Testis (tissue), 3 donors: ENCODE measurements around the gene SIGLEC10. TPM values are rescaled to one million over a fixed set of nuclear protein-coding genes. Genes with fewer than 3 reads are reported as not detected.

Experiments used
- DNase-seq: peaks from one replicate; pipeline ENCODE4 v3.0.0-alpha.2; 2019
- H3K27ac ChIP-seq, 2 donors: fragments of 200-600 bp; sonication (generic); one replicate each; pipeline ENCODE4 v1.5.1; 2019
- H3K27me3 ChIP-seq: fragments of 200-600 bp; sonication (generic); one replicate; pipeline ENCODE4 v1.5.1; 2019
- H3K36me3 ChIP-seq: fragments of 200-600 bp; sonication (generic); one replicate; pipeline ENCODE4 v1.5.1; 2017; ENCODE audit warnings: low read depth; ENCODE audit errors: missing control alignments
- H3K4me1 ChIP-seq: fragments of 200-600 bp; sonication (generic); one replicate; pipeline ENCODE4 v1.5.1; 2019
- H3K4me3 ChIP-seq, 2 donors: fragments of 200-600 bp; sonication (generic); one replicate each; pipeline ENCODE4 v1.5.1; 2017 to 2019
- H3K9me3 ChIP-seq: fragments of 200-600 bp; sonication (generic); one replicate; pipeline ENCODE4 v1.5.1; 2017
- CTCF ChIP-seq, 3 experiments: fragments of 450-650 bp in 2 of 3; fragments of 200-600 bp in 1 of 3; sonication (generic) in 1 of 3; IDR thresholded peaks; one replicate each; pipeline ENCODE4 v1.5.1; 2016 to 2019; ENCODE audit warnings: antibody characterized with exemption in 3 of 3, mild to moderate bottlenecking in 2 of 3, moderate library complexity in 1 of 3
- POLR2A ChIP-seq: fragments of 450-650 bp; IDR thresholded peaks from one replicate; pipeline ENCODE4 v1.6.1; 2017; ENCODE audit warnings: antibody characterized with exemption, mild to moderate bottlenecking, moderate library complexity
- WGBS, 2 donors: methylation state at CpG; one replicate each; pipeline ENCODE4 v1.1.5; 2018; 5-methylcytosine and 5-hydroxymethylcytosine counted together
- intact Hi-C: fragments of 100-400 bp; cut with DNase I; formaldehyde crosslinking; loops from one replicate; pipeline ENCODE4 v1.15.1; 2023; ENCODE audit warnings: low total_unique reads
- polyA plus RNA-seq: library from polyadenylated mRNA; stranded (reverse); fragments of 350-450 nt; fragmentation: Illumina TruSeq; extraction: RNeasy Lipid Tissue Mini Kit (QIAGEN cat#74804); gene quantifications from one replicate; pipeline ENCODE4 v1.2.3, GENCODE V29; 2014; ENCODE audit warnings: low read depth, low replicate concordance; ENCODE audit not compliant: insufficient read depth
- total RNA-seq, 2 donors: library from RNA; depleted of rRNA; stranded (reverse); fragments of >200 nt; gene quantifications; one replicate each; pipeline ENCODE4 v1.2.3, GENCODE V29; 2016

SIGLEC10 gene
- total and polyA plus RNA-seq, 3 donors from 2014 or later, result 0.87 to 2.3 (median 2.2) TPM

DNA sequence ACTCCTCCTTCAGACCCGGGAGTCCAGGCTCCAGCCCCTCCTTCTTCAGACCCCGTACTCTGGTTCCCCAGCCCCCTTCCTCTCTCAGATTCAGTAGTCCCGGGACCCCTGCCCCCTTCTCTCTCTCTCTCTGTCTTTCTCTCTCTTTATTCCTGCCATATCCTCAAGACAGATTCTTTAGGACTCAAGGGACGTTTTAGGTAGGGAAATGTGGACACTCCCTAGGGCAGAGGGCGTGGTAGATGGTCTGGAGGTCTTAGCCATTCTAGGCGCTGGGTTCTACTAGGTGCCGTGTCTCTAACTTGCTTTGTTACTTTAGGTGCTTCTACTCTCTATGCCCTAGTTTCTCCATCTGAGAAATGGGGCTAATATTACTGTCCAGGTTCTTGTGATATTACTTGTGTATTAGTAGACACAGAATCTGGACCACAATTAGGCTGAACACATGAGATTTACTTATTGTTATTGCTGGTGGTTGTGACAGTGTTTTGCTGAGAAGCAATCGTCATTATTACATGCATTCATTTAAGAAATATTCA, 26.3 kb downstream of the SIGLEC10 start:
- Histone ChIP-seq H3K27me3 (no peaks in the 10 kb centered on the region), H3K36me3 (no peaks in the 10 kb centered on the region), H3K9me3 (no peaks in the 10 kb centered on the region), H3K4me3 (peak overlapping the region in 1 of 2 donors; percentile 27), H3K4me1 (peaks cover 5% of the 10 kb centered on the region), H3K27ac (no peak overlapping the region)
- no peak for DNase-seq
- intact Hi-C loops, result no loop called here
- no peak for TF ChIP-seq POLR2A
- TF ChIP-seq CTCF (IDR thresholded peaks at IDR 0.05), result no peak
- WGBS, 2 donors, result 29 to 47% methylated on average over 8 of the region's 8 CpGs

GRCh38 chr19:51389143-51389542, 28.3 kb downstream of the SIGLEC10 start:
- H3K36me3 ChIP-seq, result no peaks in the 10 kb centered on the region
- H3K27ac ChIP-seq, result no peak overlapping the region
- 74 to 86% methylated on average over 2 to 14 of the region's 14 CpGs for WGBS, 2 donors
- no peak for DNase-seq
- TF ChIP-seq CTCF (IDR thresholded peaks at IDR 0.05) (no peak), POLR2A (no peak)
- intact Hi-C loops, result no loop called here
- H3K9me3 ChIP-seq, result no peaks in the 10 kb centered on the region
- no peaks in the 10 kb centered on the region for H3K27me3 ChIP-seq
- H3K4me3 ChIP-seq, result no peak overlapping the region
- H3K4me1 ChIP-seq, result peaks cover 5% of the 10 kb centered on the region

DNA sequence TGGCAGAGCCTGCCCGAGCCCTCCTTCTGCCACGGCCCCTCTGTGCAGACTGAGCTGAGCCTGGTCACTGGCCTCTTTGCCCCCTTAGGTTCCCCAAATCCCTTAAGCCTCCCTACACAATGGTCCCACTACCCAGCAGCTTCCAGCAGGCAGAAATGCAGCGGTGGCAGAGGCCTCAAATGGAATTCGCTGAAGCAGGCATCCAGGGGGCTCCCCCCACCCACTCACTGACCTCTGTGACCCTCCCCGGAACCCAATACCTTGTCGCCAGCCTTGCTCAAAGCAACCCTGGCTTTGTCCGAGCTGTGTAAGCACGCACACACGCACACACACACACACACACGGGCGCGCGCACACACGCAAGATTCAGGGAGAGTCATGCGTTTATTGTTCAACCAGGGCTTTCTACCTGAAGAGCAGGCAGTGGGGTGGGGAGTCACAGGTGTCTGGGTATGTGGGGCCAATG, 29.5 kb downstream of the SIGLEC10 start, which contains the start of gene LIM2:
Gene LIM2, minus strand, starts transcription at position 51 of the 466 bp plus-strand sequence. CDS start 531 bp downstream, outside the sequence.
- Histone ChIP-seq H3K27ac (no peak within 1 kb of the TSS), H3K27me3 (no peaks in the 10 kb centered on the region), H3K36me3 (no peaks in the 10 kb centered on the region), H3K4me3 (no peak within 1 kb of the TSS), H3K9me3 (no peaks in the 10 kb centered on the region), H3K4me1 (no peaks in the 10 kb centered on the region)
- no peak for TF ChIP-seq CTCF (IDR thresholded peaks at IDR 0.05)
- no peak for TF ChIP-seq POLR2A
- DNase-seq, result no peak
- WGBS, 2 donors, result 84 to 88% methylated on average over 13 to 15 of the region's 15 CpGs
- intact Hi-C loops, result no loop called here

GRCh38 chr19:51386882-51387520, 30.4 kb downstream of the SIGLEC10 start:
- intact Hi-C loops, result no loop called here
- no peaks in the 10 kb centered on the region for H3K27me3 ChIP-seq
- H3K4me1 ChIP-seq, result no peaks in the 10 kb centered on the region
- H3K4me3 ChIP-seq, result no peak overlapping the region
- 73 to 77% methylated on average over 12 to 14 of the region's 14 CpGs for WGBS, 2 donors
- H3K27ac ChIP-seq, result no peak overlapping the region
- no peak for DNase-seq
- TF ChIP-seq POLR2A (no peak), CTCF (IDR thresholded peaks at IDR 0.05) (no peak)
- no peaks in the 10 kb centered on the region for H3K36me3 ChIP-seq
- H3K9me3 ChIP-seq, result no peaks in the 10 kb centered on the region
